HPDE6-E6E7 (cell line): ENCODE results near the gene ATP11A.
"Not testable (repeated sequence)": the region's sequence is repeated elsewhere in the genome, so short reads cannot be mapped to it uniquely, and the experiment has no call there.

Experiments used
- DNase-seq: peaks from one replicate; pipeline ENCODE4 v3.0.0; 2011; ENCODE audit warnings: missing footprints; ENCODE audit errors: extremely low spot score

The ATP11A gene

GRCh38 chr13:112670864-112671263, 19.0 kb upstream of the ATP11A start:
- no peak for DNase-seq

DNA sequence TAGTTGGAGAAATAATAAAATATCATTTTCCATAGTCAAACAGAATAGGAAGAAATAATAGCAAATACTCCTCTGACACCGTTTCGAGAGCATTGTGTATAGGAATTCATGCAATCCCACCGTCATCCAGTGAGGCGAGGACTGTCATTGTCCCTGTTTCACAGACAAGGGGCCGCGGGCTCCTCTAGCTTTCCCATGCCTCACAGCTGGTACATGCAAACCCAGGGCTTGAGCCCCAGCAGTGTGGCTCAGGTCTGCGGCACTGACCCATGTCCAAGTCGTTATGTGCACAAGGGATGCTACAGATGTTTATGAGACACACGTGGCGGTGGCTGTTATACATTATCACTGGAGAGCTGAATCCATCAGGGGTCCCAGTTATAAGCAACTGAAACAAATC, 18.5 kb upstream of the ATP11A start:
- no peak for DNase-seq

GRCh38 chr13:112672651-112673284, 17.1 kb upstream of the ATP11A start:
- DNase-seq: no peak

DNA sequence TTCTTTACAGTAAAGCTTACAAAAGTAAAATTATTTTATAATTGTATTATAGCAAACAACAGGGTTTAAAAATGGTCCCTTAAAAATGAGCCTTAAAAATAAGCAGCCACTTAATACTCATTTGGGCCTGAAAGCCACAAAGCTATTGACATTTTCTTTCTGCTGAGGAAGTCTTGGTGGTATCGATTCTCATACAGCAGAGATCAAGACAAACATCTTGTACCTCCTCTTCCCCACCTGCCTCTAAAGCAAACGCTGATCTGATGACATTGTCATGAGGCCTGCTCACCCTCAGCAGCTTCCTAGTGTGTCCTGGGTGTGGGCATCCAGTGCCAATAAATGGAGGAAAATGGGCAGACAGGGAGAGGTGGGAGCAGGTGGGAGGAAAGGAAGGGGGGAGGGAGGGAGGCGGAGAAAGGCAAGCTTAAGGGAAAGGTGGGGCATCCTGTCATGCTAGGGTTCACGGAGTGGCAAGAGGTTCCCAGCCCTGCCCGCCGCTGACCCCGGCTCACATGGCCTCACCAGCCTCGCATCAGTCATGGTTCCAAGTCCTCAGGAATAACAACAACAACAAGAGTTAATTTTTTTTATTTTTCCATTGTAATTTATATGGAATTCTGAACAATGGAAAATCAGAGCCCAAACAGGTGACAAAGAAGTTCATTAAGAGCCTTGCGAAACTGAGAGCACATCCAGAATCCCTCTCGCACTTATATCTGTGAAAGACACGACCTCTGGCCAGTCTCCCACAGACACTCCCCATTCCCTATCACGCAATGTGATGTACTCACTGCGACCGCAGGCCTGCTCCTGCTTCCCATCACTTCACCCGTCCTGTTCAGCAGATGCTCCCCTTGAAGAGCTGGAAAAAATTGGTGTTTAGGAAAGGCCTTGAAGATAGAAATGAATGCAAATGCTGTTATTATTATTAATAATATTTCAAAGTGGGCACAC, 15.1 kb upstream of the ATP11A start:
- no peak for DNase-seq

GRCh38 chr13:112675366-112675756, 14.5 kb upstream of the ATP11A start:
- no peak for DNase-seq

- DNase-seq: not testable (repeated sequence)
Observed at GRCh38 chr13:112677421-112677962, 12.3 kb upstream of the ATP11A start.

- no peak for DNase-seq
Observed at GRCh38 chr13:112679381-112679780, 10.5 kb upstream of the ATP11A start.

- DNase-seq: no peak
Observed at GRCh38 chr13:112679932-112680677, 9.7 kb upstream of the ATP11A start.

DNA sequence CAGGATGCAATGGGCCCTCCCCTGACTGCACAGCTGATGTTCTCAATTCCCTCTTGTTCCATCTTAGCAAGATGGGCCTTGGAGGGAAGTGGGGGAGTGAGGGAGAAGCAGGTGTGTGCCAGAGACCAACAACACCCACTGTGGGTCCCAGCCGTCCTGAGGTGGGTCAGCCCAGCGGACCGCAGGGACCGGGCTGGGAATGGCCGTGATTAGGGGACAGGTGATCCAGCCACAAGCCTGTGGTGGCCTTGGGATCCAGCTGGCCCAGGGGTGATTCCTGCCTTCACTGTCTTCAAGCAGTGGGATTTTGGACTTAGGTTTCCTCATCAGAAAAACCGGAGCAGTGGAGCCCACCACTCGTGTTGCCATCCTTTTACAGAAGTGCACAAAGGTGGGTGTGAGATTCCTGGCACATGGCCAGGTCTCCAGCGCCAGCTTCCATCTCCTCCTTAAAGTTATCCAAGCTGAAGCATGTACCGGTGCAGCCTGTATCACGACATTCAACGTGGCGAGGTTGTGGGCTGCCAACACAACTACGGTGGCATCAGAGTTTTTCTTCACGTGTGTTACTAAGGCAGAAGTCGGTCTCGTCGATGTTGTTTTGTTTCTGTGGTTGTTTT, 9.0 kb upstream of the ATP11A start:
- no peak for DNase-seq

DNA sequence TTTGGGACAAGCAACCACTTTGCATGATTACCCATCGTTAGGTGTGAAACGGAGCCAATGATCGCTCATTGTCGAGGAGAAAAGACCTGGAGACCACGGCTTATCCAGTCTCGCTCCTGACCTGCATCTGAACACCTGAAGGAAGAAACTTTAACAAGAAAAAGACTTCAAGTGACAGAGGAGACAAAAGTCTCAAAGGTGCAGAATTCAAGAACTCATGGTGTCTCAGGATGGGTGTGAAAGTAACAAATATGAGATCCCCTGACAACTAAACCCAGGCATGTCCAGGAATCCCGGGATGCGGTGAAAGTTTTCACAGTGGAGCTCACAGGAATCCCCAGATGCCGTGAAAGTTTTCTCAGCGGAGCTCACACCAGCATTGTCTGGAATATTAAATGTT, 6.3 kb upstream of the ATP11A start:
- DNase-seq: no peak

GRCh38 chr13:112684071-112684845, 5.6 kb upstream of the ATP11A start:
- no peak for DNase-seq

DNA sequence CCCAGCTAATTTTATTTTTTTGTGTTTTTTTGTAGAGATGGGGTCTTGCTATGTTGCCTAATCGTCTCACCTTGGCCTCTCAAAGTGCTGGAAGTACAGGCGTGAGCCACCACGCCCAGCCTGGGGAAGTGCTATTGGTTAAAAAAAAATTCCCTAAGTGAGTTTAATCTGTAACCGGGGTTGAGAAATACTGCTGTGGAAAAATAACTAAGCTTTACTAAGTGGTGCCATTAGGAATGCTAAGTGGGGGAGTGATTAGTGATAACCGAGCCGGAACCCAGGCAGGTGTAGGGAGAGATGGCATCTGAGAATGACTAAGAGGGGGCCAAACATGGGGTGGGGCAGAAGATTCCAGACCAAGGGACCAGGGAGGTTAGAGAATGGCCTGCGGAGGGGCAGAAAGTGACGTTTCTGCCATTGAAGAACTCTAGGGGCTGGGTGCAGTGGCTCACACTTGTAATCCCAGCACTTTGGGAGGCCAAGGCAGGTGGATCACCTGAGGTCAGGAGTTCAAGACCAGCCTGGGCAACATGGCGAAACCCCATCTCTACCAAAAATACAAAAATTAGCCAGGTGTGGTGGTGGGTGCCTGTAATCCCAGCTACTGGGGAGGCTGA, 4.5 kb upstream of the ATP11A start:
- DNase-seq: not testable (repeated sequence)

GRCh38 chr13:112685896-112686295, 3.9 kb upstream of the ATP11A start:
- peak; percentile 54 for DNase-seq

- no peak for DNase-seq
Observed at GRCh38 chr13:112686364-112686763, 3.5 kb upstream of the ATP11A start.

- DNase-seq: no peak
Observed at GRCh38 chr13:112686987-112687386, 2.9 kb upstream of the ATP11A start.

GRCh38 chr13:112687836-112688559, 1.8 kb upstream of the ATP11A start:
- no peak for DNase-seq

GRCh38 chr13:112688560-112689302, 1.1 kb upstream of the ATP11A start:
- no peak for DNase-seq

GRCh38 chr13:112690283-112690929, 568 bp downstream of the ATP11A start:
- DNase-seq: peak; percentile 33
